Hematopoietic multipotent progenitor cell treated with erythropoietin and hydrocortisone succinate and interleukin-3 and kit ligand, for 15 days (in vitro differentiated cells): Measurements from ENCODE around the gene TMEM51.
"Not testable (repeated sequence)": the region's sequence is repeated elsewhere in the genome, so short reads cannot be mapped to it uniquely, and the experiment has no call there.

Experiments used
- DNase-seq: peaks from one replicate; pipeline ENCODE4 v3.0.0-alpha.2; 2015; ENCODE audit warnings: low spot score

TMEM51 gene

GRCh38 chr1:15154480-15155036, 1.0 kb downstream of the TMEM51 start:
- DNase-seq: no peak

GRCh38 chr1:15155191-15155590, 1.6 kb downstream of the TMEM51 start:
- no peak for DNase-seq

- no peak for DNase-seq
These were observed 2.6 kb downstream of the TMEM51 start for GRCh38 chr1:15155888-15156741.

- DNase-seq: no peak
These were observed 3.3 kb downstream of the TMEM51 start for GRCh38 chr1:15156807-15157380.

- no peak for DNase-seq
These were observed 4.2 kb downstream of the TMEM51 start for GRCh38 chr1:15157524-15158399.

- no peak for DNase-seq
These were observed 5.1 kb downstream of the TMEM51 start for GRCh38 chr1:15158506-15159165.

- no peak for DNase-seq
These were observed 5.6 kb downstream of the TMEM51 start for GRCh38 chr1:15159166-15159555.

- no peak for DNase-seq
These were observed 7.1 kb downstream of the TMEM51 start for GRCh38 chr1:15160626-15161025.

- no peak for DNase-seq
These were observed 13.8 kb downstream of the TMEM51 start for GRCh38 chr1:15167386-15167785.

- DNase-seq: no peak
These were observed 14.9 kb downstream of the TMEM51 start for GRCh38 chr1:15168479-15168878.

- no peak for DNase-seq
These were observed 16.5 kb downstream of the TMEM51 start for GRCh38 chr1:15170071-15170470.

- no peak for DNase-seq
These were observed 17.8 kb downstream of the TMEM51 start for GRCh38 chr1:15171271-15171908.

GRCh38 chr1:15172405-15173259, 19.1 kb downstream of the TMEM51 start:
- DNase-seq: no peak

GRCh38 chr1:15173863-15174614, 20.5 kb downstream of the TMEM51 start:
- no peak for DNase-seq

- no peak for DNase-seq
These were observed 21.1 kb downstream of the TMEM51 start for GRCh38 chr1:15174615-15174983.

- not testable (repeated sequence) for DNase-seq
These were observed 22.0 kb downstream of the TMEM51 start for GRCh38 chr1:15175324-15176094.

- DNase-seq: no peak
These were observed 22.6 kb downstream of the TMEM51 start for GRCh38 chr1:15176120-15176519.

- no peak for DNase-seq
These were observed 23.5 kb downstream of the TMEM51 start for GRCh38 chr1:15176898-15177665.
